SKM-1 (cell line): Measurements from ENCODE around the gene CLPSL1.
"Not testable (repeated sequence)": the region's sequence is repeated elsewhere in the genome, so short reads cannot be mapped to it uniquely, and the experiment has no call there.

Experiments
- DNase-seq: peaks from one replicate; lab custom pipeline; 2025; ENCODE audit not compliant: unreplicated experiment; lab: John Stamatoyannopoulos, UW

Gene CLPSL1, protein sequence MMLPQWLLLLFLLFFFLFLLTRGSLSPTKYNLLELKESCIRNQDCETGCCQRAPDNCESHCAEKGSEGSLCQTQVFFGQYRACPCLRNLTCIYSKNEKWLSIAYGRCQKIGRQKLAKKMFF

DNA sequence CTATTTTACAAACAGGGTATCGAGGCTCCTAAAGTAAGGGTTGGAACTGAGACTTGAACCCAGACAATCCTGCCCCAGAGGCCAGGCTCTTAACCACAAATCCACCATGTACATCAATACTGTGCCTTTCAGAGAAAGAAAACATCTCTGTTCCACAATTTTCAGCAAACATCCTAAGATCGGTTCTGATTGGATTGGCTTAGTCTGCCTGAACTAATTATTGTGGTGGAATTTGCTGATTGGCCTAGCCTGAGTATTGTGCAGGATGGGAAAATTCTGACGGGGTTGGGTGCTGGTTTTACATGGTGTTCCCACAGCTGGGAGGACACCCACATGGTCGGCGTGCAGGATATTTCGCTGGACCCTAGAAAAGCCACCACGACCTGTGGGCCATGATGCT is at the start of gene CLPSL1:
Gene CLPSL1 (plus strand): TSS at position 301 of the 400 bp plus-strand sequence. CDS start 92 bp downstream, at position 393.
- no peak for DNase-seq

DNA sequence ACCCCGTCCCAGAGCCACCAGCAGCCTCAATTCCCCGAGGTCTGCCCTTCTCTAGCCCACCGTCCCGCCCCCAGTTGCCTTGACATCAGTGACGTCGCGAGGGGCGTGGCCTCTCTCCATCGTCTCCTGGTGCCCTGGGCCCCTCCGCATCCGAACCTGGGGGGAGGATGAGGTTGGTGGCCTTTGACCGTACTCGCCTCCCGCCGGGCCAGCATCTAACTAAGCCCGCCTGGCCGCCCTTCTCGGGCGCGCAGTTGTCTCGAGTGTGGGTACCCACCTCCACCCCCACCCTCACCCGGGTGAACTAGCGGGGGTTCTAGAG is 49.4 kb upstream of the CLPSL1 start:
- DNase-seq, result peak; percentile 61

DNA sequence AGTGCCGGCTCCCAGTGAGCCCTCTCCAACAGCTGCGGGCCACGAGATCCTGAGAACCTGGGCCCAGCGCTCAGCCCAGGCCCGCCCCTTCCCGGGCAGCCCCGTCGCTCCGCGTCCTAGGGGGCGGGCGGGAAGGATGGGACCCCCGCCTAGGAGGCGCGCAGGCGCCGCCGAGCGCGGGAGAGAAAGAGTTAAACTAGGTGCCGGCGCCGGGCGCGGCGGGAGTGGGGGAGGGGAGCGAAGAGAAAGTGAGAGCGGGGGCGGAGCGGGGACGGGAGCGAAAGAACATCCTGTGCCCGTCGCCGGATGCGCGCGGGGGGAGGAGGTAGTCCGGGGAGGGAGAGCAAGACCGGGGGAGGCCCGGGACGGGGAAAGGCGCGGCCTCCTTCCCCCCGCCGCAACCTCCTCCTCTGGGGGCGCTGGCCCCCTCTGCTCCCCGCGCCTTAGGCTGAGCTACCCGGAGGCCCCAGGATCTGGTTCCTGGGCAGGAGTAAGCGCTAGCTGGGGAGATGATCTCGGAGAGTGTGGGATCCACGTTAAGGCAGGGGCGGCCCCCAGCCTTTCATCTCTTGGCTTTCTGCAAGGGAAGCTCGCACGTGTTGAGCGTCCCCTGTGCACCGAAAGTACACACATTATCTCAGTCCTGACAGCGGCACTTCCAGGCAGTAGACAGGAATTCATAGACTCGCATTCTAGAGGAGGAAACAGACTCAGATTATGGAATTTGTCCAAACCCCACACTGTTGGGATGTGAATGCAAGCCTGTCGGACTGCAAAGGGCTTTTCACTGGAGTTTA is 48.9 kb upstream of the CLPSL1 start:
- DNase-seq, result peak; percentile 83

DNA sequence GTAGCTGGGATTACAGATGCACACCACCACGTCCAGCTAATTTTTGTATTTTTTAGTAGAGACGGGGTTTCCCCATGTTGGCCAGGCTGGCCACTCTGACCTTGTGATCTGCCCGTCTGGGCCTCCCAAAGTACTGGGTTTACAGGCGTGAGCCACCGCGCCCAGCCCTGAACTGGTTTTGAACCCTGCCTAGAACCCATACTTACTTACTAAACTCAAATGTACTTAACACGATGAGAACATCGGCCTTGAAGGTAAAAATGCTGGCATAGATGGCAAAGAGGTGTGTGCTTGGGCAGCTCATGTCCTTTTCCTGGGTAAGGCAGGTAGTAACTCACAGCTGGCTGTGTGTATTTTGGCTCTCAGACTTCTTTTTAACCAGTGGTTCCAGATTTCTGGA is 47.2 kb upstream of the CLPSL1 start:
- no peak for DNase-seq

DNA sequence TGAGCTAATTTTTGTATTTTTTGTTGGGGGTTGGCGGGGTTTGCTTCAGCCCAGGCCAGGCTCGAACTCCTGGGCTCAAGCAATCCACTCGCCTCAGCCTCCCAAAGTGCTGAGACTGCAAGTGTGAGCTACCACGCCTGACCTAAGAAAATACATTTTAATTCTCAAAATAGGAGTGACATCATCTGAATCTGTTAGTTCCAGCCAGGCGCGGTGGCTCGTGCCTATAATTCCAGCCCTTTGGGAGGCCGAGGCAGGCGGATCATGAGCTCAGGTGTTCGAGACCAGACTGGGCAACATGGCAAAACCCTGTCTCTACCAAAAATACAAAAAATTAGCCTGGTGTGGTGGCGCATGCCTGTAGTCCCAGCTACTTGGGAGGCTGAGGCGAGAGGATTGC is 46.5 kb upstream of the CLPSL1 start:
- DNase-seq, result not testable (repeated sequence)

DNA sequence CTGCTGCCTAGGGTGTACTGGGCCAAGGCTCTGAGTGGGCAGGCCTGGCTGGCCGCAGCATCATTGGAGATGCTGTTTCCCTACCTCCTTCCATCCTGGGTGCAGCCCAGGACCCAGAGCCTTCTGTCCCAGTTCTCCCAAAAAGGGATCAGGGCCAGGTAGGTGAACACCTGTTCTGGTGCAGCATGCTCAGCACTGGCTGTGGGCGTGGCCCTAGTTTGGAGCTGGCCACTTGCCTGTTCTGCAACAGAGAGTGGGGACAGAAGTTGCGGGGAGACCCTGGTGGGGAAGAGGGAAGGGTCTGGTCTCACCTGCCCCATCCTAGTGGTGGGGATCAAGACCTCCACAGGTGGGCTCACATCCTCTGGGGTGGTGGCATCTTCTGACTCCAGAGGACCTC is 45.4 kb upstream of the CLPSL1 start:
- DNase-seq, result no peak

DNA sequence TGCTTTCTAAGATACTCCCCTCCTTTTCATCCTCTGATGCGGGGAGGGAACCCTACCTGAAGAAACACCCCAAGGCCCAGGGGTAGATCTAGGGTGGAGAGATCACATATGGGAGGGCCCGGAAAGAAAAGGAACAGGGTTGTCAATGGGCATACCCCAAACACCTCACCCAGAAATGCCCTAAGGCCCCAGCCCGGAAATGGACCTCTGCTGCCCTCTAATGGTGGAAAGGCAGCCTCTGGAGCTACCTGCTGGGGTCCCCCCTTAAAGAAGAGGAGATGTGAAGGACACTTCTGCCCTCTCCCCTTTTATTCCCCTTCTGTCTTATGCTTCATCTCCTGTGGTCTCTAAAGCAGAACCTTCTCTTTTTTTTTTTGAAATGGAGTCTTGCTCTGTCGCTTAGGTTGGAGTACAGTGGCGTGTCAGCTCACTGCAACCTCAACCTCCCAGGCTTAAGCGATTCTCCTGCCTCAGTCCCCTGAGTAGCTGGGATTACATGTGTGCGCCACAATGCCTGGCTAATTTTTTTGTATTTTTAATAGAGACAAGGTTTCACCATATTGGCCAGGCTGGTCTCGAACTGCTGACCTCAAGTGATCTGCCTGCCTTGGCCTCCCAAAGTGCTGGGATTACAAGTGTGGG is 44.4 kb upstream of the CLPSL1 start:
- DNase-seq, result no peak

DNA sequence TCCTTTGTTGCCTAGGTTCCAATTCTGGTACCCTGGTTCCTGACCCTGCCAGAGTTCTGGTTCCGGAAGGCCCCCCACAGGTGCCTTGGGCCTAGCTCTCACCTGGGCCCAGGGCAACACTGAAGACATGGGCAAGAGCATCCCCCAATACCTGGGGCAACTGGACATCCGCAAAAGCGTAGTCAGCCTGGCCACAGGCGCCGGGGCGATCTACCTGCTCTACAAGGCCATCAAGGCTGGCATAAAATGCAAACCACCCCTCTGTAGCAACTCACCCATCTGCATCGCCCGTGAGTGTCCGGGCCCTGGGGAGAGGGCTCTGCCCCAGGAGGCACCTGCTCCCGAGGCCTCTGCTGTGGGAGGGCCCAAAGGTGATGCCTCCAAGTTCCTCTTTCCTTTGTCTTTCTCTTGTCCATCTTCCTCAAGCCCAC is 43.8 kb upstream of the CLPSL1 start, which contains the start of gene ARMC12:
Gene ARMC12 (plus strand): TSS at position 51 of the 431 bp plus-strand sequence. CDS start 77 bp downstream, at position 128.
- DNase-seq, result no peak

DNA sequence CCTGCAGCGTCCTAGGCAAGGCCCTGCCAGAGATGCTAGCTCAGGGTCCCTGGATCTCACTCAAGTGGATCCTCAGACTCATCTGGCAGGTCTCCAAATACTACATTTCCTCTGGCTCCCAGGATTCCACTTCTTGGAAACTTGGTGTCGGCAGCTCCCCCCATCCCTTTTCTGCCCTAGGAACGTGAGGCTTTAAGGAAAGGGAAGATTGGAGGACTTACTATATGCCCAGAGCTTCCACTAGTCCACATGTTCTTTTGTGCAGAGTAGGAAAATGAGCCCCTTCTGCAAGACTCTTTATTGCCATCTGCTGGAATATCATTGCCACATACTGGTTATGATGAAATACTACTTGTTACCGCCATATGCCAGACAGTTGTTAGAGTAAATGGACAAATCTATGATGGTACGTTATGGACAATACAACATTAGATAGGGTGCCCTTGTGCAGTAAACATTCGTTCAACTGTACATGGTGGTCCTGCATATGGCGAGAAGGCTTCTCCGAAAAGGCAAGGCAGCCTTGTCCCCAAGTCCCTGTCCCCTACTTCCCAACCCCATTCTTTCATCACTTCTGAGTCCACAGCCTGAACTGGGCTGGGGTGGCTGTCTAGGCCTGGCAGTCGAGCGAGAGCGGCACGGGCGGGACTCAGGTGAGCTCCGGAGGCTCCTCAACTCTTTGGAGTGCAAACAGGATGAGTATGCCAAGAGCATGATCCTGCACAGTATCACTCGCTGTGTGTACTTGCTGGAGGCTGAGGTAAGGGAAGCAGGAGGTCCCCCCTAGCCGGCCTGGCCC is 43.2 kb upstream of the CLPSL1 start:
- DNase-seq, result peak; percentile 87

DNA sequence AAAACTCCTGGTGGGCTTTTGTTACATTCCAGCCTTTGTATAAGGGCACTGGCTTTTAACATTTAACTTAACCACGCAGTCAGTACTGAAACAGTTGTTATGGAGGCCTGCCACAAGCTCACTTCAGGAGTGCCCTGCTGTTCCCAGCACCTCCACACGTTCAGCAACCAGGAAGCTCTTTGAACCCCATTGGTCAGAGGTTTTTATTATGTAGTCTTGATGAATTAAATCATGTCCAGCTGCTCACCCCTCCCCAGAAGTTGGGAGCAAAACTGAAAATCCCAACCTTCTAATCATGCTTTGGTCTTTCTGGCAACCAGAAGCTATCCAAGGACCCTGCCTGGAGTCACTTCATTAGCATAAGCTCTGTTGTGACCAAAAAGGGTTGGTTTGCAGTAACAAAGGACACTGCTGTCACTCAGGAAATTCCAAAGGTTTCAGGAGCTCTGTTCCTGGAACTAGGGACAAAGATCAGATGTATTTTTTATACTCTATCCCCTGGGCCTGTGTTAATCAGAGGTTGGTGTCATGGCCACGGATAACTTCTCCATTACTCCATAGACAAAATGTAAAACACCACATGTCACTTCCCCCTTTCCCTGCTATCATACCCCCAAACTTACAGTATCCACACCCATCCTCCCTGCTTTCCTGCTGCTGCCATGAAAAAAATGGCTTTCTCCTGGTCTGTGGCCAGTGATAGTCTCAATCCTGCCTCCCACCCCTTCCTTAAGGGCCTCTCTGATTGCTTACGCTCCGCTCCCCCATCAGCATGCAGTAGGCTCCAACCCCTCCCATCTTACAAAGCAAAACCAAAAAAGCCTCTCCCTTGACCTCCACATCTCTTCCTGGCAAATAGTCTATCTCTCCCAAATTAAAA is 40.9 kb upstream of the CLPSL1 start:
- no peak for DNase-seq

DNA sequence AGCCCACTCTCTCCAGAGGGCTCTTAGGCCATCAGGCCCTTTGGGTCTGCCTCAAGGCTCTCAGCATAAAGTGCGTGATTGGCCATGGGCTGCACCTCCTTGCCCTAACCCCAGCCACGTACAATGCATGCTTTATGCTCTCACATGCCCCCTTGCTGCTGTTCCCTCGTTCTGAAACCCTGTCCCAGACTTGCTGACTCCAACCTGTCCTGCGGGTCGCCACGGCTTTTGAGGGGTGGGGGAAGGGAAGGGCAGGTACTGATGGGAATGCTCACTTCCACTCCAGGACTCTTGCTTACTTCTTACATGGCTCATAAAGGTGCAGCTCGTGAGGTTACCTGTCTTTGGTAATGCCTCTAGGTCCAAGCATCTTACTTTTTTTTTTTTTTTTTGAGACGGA is 38.0 kb upstream of the CLPSL1 start:
- DNase-seq, result no peak

DNA sequence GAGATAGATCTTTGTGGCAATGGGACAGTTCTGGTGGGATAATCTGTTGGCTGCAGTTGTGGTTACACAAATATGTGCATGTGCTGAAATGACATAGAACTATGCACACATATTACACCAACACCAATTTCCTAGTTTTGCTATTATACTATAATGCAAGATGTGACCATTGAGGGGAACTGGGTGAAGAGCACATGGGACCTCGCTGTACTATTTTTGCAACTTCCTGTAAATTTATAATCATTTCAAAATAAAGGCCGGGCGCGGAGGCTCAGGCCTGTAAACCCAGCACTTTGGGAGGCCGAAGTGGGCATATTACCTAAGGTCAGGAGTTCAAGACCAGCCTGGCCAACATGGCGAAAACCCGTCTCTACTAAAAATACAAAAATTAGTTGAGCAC is 35.3 kb upstream of the CLPSL1 start:
- no peak for DNase-seq

DNA sequence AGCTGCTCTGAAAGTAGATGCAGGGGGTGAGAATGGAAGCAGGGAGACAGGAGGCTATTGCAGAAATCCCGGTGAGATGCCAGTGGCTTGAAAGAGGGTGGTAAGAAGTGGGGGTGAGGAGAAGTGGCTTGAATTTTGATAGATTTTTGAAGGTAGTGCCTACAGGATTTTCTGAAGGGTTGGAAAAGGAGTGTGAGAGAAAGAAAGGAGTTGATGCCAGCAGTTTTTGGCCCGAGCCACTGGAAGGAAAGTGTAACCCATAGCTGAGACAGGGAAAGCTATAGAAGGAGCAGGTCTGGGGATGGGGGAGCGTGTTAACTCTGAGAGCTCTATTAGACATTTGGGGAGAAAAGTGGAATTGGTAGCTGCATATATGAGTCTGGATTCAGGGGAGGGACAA is 34.3 kb upstream of the CLPSL1 start:
- no peak for DNase-seq

DNA sequence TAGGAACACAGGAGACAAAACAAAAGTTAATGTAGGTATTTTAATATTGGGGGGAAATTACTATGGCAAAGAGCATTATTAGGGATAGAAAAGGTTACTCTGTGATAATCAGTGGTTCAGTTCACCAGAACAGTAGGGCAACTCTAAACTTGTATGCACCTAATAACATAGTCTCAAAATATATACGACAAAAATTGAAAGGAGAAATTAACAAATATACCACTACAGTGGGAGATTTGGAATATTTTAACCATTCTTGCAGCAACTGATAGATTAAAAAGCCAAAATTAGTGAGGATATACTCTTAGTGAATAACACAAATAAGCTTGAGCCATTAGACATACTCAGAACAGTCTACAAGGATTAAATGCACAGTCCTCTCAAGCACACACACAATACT is 32.9 kb upstream of the CLPSL1 start:
- no peak for DNase-seq

DNA sequence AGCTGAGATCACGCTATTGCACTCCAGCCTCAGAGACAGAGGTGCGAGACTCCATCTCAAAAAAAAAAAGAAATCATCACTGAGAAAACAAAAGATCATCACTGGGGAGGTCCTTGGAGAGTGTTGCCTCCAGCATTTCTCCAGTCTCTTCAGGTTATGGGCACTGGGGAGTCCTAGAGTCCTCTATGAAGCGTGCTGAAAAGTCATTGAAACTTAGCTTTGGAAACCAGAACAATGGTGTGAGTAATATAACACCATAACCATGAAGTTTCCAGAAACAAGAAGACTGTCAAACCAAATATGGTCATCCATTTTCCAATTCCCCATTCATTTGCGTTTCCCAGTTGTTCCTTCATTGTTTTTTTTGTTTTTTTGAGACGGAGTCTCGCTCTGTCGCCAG is 30.3 kb upstream of the CLPSL1 start:
- DNase-seq, result no peak

DNA sequence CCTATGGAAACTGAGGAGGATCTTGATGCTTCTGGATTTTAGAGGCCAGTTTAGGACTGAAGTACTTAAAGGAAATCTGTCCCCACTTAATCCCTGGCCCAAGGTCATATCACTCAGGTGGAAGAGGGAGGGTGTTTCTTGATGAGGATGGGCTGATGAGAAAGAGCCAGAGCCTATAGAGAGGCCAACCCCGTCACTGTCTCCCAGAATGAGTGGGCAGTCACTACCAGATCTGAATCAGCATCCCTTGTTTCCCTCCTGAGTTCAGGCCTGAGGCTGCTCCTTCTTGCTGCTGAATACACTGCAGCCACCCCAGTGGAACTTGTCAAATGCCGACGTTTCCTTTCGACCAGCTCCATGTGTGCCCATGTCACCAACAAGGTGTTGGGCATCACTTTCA is 29.2 kb upstream of the CLPSL1 start:
- no peak for DNase-seq

DNA sequence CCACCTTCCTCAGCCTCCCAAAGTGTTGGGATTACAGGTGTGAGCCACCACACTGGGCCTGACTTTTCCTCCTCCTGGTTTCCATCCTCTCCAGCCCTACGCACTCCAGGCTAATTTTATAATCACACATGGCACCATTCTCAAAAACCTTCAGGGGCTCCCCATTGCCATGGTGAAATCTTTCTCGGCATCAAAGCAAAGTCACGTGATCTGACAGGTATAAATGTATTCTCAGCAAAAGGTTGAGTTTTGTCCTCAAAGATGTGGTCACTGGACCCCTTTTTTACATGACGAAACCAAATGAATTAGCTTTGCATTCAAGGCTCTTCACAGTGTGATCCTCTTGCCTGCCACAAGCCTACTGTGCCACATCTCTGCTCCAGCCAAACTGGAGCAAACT is 28.5 kb upstream of the CLPSL1 start:
- DNase-seq, result no peak

DNA sequence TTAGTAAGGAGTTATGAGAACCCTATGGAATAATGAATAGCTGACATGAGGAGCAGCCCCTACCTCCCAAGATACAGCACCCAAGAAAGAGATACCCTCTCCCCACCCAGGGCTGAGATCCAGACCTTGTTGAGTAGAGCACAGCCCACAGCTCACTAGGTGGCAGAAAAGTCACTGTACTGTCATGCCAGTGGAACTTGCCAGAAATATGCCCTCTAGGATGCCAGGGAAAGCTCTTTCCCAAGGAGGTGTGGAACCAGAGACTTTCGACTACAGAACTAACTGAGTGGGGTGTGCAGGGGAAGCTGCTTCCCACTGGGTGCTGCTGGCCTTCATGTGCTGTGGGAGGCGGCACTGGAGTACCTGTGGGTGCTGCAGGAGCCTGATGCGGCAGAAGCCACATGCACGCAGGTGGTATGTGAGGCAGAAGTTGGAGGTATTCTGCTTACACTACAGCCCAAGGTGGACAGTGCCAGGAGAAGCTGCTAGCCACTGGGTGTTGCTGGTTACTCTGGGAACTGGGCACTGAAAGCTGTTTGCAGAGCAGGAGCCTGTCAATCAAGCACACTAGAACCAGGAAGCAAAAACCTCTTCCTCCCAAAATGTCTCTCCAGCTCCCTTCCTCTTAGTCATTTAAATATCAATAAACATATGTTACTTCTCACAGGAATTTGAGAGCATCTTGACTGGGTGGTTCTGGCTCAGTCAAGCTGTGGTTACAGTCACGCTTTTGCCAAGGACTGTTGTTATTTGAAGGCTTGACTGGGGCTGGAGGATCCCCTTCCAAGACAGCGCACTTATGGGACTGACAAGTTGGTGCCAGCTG is 26.2 kb upstream of the CLPSL1 start:
- no peak for DNase-seq

DNA sequence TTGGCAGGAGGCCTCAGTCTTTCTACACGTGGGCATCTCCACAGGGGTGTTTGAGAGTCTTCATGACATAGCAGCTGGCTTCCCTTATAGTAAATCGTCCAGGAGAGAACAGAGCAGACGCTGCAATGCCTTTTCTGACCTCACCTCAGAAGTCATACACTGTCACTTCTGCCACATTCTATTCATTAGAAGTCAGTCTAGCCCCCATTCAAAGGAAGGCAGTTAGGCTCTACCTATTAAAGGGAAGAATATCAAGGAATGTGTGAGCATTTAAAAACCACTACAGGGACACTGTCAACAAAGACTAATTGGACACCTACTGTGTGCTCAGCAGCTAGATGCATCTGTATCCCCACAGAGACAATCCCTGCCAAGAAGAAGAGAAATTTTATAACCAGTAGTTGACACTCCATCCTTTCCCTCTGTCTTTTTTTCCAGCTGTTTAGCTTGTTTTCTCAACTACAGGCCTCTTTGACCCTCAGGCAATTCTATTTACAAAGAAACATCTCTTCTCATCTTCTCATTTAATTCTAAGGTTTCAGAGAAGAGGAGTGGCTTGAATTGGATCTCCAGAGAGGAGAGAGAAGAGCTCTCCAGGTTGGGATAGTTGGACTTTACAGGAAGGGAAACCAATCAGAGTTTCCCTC is 25.4 kb upstream of the CLPSL1 start:
- no peak for DNase-seq
